ENCODE data around the gene MADD. TPM values are rescaled to one million over a fixed set of nuclear protein-coding genes. Genes with fewer than 3 reads are reported as not detected.

Gene MADD
- total and polyA plus RNA-seq, 2 experiments from 2014 or later: 13.4 to 43.8 TPM

- TF ChIP-seq NANOG (IDR thresholded peaks at IDR 0.05; ENCODE audit: borderline replicate concordance) (no peak), CREB1 (CRISPR knock-in tag; IDR thresholded peaks at IDR 0.05; ENCODE audit: low read depth) (no peak), REST (IDR thresholded peaks at IDR 0.05; ENCODE audit: unreplicated experiment) (no peak), EZH2phosphoT487 (IDR thresholded peaks at IDR 0.05; ENCODE audit: unreplicated experiment) (no peak), ZNF331 (CRISPR knock-in tag; IDR thresholded peaks at IDR 0.05; ENCODE audit: low read depth) (no peak), EZH2 (IDR thresholded peaks at IDR 0.05; ENCODE audit: low read depth, unreplicated experiment) (no peak), JUNB (IDR thresholded peaks at IDR 0.05; ENCODE audit: unreplicated experiment) (no peak), STAT1 (IDR thresholded peaks at IDR 0.05; ENCODE audit: unreplicated experiment) (no peak), ZNF114 (CRISPR knock-in tag; IDR thresholded peaks at IDR 0.05) (no peak), POLR2AphosphoS5 (IDR thresholded peaks at IDR 0.05; ENCODE audit: low read depth) (no peak), CTCF (conservative IDR thresholded peaks at IDR 0.05; ENCODE audit: low read depth in 2 of 2) (no peak), ETS1 (IDR thresholded peaks at IDR 0.05) (no peak)
- Histone ChIP-seq H3K4me1 (ENCODE audit: insufficient read depth) (peaks cover 10% of the 10 kb centered on the region), H2AFZ (peak overlapping the region; percentile 100), H3K27ac (ENCODE audit: low read depth) (0 out of 2 replicates have a peak overlapping the region, but pooled peaks have one; percentile 95), H3K79me2 (replicated peaks; ENCODE audit: insufficient read depth) (peaks cover 19% of the 10 kb centered on the region), H3K4me2 (peak overlapping the region; percentile 99), H3K27me3 (ENCODE audit: insufficient read depth) (no peaks in the 10 kb centered on the region), H3K4me3 (peak overlapping the region; percentile 99), H3K9me2 (ENCODE audit: insufficient read depth) (no peaks in the 10 kb centered on the region), H3K36me3 (ENCODE audit: insufficient read depth) (no peaks in the 10 kb centered on the region), H3F3A (replicated peaks; ENCODE audit: low read depth) (no peaks in the 10 kb centered on the region), H4K20me1 (replicated peaks; ENCODE audit: insufficient read depth) (no peaks in the 10 kb centered on the region)
- no peaks in the 10 kb centered on the region for H3K9me3 Mint-ChIP-seq
- H3K4me3 Mint-ChIP-seq: peak overlapping the region; percentile 99
- H3K36me3 Mint-ChIP-seq (ENCODE audit: low read depth): peaks cover 29% of the 10 kb centered on the region
- peaks cover 10% of the 10 kb centered on the region for H3K4me1 Mint-ChIP-seq
- peaks cover 15% of the 10 kb centered on the region for H3K27me3 Mint-ChIP-seq (ENCODE audit: insufficient read depth, low read depth, poor library complexity)
- ATAC-seq (peak; percentile 53), DNase-seq (ENCODE audit: low spot score) (no peak)
- H3K27ac Mint-ChIP-seq: peak overlapping the region; percentile 100
These were observed 21.6 kb upstream of the MADD start for GRCh38 chr11:47248304-47248663.

Data from GM23338 (cell line).